Osteoblast (primary cell): ENCODE data around the gene SOX15. TPM values are rescaled to one million over a fixed set of nuclear protein-coding genes. Genes with fewer than 3 reads are reported as not detected.

Experiments
- small RNA-seq: library from RNA; depleted of rRNA; stranded (forward); fragments of <200 nt; gene quantifications from one replicate; pipeline ENCODE3, GENCODE V24; 2012
- total RNA-seq: library from RNA; depleted of rRNA; stranded (reverse); fragments of >200 nt; gene quantifications from 2 replicates; pipeline ENCODE4 v1.2.3, GENCODE V29; 2012

The SOX15 gene
- total RNA-seq, 1 donor = 0.72 TPM

Small RNA genes lying within 50 kb of the gene (small RNA-seq; reads per million reads assigned to genes)
- gene CD68 (not detected), gene SNORA48 (not detected), gene SNORD10 (not detected)

Other genes with a start within 250 kb of the SOX15 start
- 11.5 and 11.9 TPM in 2 replicates for gene KCTD11, start 237.9 kb downstream of the SOX15 start, total RNA-seq
- not detected in 2 replicates for gene TMEM95, start 234.9 kb downstream of the SOX15 start, total RNA-seq
- gene TNK1, start 209.0 kb downstream of the SOX15 start, total RNA-seq = 0.36 TPM in 1 of 2 replicates, not detected in the other
- 19.4 and 27.9 TPM in 2 replicates for gene PLSCR3, start 195.6 kb downstream of the SOX15 start, total RNA-seq
- gene TMEM256, start 186.0 kb downstream of the SOX15 start, total RNA-seq = 59.4 and 84.6 TPM in 2 replicates
- gene NLGN2, start 182.2 kb downstream of the SOX15 start, total RNA-seq = 5.3 and 5.8 TPM in 2 replicates
- gene SPEM1, start 169.8 kb downstream of the SOX15 start, total RNA-seq = not detected in 2 replicates
- gene SPEM2, start 164.5 kb downstream of the SOX15 start, total RNA-seq = not detected in 2 replicates
- not detected in 2 replicates for gene SPEM3, start 161.2 kb downstream of the SOX15 start, total RNA-seq
- gene TMEM102, start 154.7 kb downstream of the SOX15 start, total RNA-seq = 1.2 and 1.8 TPM in 2 replicates
- gene FGF11, start 150.6 kb downstream of the SOX15 start, total RNA-seq = 0.29 and 0.36 TPM in 2 replicates
- 5.3 and 5.4 TPM in 2 replicates for gene CHRNB1, start 145.0 kb downstream of the SOX15 start, total RNA-seq
- 36.2 and 36.5 TPM in 2 replicates for gene ZBTB4, start 110.5 kb downstream of the SOX15 start, total RNA-seq
- gene SLC35G6, start 108.6 kb downstream of the SOX15 start, total RNA-seq = not detected in 2 replicates
- 95.9 and 101 TPM in 2 replicates for gene POLR2A, start 105.7 kb downstream of the SOX15 start, total RNA-seq
- gene TNFSF12, start 41.0 kb downstream of the SOX15 start, total RNA-seq = 11.2 and 12.7 TPM in 2 replicates
- gene TNFSF13, start 31.3 kb downstream of the SOX15 start, total RNA-seq = 0.59 and 1.1 TPM in 2 replicates
- 54.2 and 68.0 TPM in 2 replicates for gene SENP3, start 28.2 kb downstream of the SOX15 start, total RNA-seq
- 31.8 and 55.7 TPM in 2 replicates for gene CD68, start 10.5 kb downstream of the SOX15 start, total RNA-seq
- gene MPDU1, start 6.2 kb downstream of the SOX15 start, total RNA-seq = 60.1 and 64.1 TPM in 2 replicates
- 41.8 and 42.7 TPM in 2 replicates for gene FXR2, start 24.8 kb upstream of the SOX15 start, total RNA-seq
- gene SAT2, start 37.7 kb upstream of the SOX15 start, total RNA-seq = 41.3 and 52.5 TPM in 2 replicates
- 0.36 and 0.88 TPM in 2 replicates for gene SHBG, start 40.0 kb upstream of the SOX15 start, total RNA-seq
- gene ATP1B2, start 60.8 kb upstream of the SOX15 start, total RNA-seq = under 0.01 TPM in 1 of 2 replicates, not detected in the other
- gene TP53, start 97.4 kb upstream of the SOX15 start, total RNA-seq = 63.9 and 71.3 TPM in 2 replicates
- gene WRAP53, start 98.4 kb upstream of the SOX15 start, total RNA-seq = 3.5 and 4.3 TPM in 2 replicates
- gene EFNB3, start 115.1 kb upstream of the SOX15 start, total RNA-seq = 1.8 and 2.7 TPM in 2 replicates
- gene DNAH2, start 127.7 kb upstream of the SOX15 start, total RNA-seq = under 0.01 and 0.88 TPM in 2 replicates
- gene KDM6B, start 244.1 kb upstream of the SOX15 start, total RNA-seq = 5.6 and 12.3 TPM in 2 replicates